ENCODE results near the gene RAD23A.
"Not testable (repeated sequence)": the region's sequence is repeated elsewhere in the genome, so short reads cannot be mapped to it uniquely, and the experiment has no call there.

The RAD23A gene

GRCh38 chr19:12945479-12946091 lies at the start of gene RAD23A:
TSS of gene RAD23A (plus strand) at chr19:12945862. CDS start at chr19:12945949, 87 bp downstream.
- DNase-seq = peak; percentile 100

DNA sequence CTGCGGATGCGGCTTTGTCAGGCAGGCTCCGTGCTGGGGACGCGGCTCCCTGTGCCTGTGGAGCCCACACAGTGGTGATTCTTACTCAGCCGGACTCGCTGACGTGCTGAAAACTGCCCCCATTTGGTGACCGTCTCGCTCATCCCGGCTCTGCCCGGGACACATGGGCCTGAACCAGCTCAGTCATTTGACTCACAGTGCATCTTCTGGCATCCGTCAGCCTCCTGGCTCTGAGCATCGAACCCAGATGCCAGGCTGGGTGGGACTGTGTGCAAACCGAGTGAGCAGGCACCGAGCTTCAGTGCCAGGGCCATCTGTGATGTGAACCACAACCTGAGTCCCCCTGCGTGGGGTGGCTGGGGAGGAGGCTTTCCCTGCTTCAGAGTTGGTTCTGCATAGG lies 49.2 kb upstream of the RAD23A start:
- no peak for DNase-seq

DNA sequence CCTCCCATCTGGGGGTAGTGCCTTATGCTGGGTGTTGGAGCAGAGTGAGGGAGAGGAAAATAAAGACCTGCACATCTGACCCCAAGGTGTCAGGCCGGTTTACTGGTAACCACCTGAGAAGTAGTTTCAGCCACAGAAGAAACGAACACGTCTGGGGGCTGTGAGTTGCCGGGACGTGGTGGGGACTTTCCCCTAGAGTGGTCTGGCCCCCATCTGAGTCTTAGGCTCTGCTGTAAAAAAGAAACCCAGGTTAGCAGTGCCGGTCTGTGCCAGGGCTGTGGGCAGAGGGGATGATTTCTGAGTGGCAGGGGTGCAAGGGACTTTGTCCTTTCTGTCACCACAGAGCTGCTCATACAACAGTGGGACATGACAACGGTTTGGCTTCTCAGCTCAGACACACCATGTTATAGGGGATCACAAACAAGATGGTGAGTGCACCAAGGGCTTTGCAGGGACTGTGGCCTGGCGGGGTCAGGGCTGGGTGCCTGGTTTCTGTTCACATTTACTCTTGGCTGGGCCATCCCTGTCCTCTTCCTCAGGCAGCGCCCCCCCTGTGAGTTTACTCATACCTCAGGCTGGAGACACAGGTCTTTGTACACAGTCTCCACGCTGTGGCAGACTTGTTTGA lies 45.7 kb upstream of the RAD23A start:
- no peak for DNase-seq

- no peak for DNase-seq
Observed at GRCh38 chr19:12907166-12907565, 38.5 kb upstream of the RAD23A start.

GRCh38 chr19:12912571-12912970 lies 33.1 kb upstream of the RAD23A start:
- DNase-seq = no peak

- no peak for DNase-seq
Observed at GRCh38 chr19:12913011-12913561, 32.6 kb upstream of the RAD23A start.

- DNase-seq = peak; percentile 61
Observed at GRCh38 chr19:12913851-12914690, 31.6 kb upstream of the RAD23A start.

GRCh38 chr19:12915860-12916259 lies 29.8 kb upstream of the RAD23A start:
- DNase-seq = not testable (repeated sequence)

- DNase-seq = no peak
Observed at GRCh38 chr19:12918253-12918652, 27.4 kb upstream of the RAD23A start.

- no peak for DNase-seq
Observed at GRCh38 chr19:12921047-12921446, 24.6 kb upstream of the RAD23A start.

GRCh38 chr19:12922959-12923358 lies 22.7 kb upstream of the RAD23A start:
- DNase-seq = no peak

DNA sequence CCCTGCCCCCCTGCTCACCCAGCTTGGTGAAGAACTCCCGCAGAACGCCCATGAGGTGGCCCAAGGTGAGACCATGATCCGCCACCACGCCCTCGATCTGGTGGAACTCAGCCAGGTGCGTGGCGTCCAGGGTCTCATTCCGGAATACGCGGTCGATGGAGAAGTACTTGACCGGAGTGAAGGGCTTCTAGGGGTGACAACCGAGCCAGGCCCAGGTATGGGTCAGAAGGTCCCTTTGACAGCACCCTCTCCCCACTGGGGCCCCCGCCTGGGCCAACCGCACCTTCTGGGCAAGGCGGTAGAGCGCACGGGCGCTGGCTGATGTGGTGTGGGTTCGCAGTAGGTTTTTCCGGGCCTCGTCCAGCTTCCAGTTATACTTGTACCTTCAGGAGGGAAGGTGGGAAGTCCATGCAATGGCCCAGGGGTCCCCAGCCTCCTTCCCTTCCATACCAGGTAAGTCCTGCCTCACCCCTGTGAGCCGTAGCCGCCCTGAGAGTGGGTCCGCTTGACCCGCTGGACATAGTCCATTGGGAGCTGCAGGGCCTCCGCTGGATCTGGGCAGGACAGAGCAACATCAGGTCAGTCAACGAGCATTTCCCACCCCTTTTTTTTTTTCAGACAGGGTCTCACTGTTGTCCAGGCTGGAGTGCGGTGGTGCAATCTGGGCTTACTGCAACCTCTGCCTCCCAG lies 20.9 kb upstream of the RAD23A start:
- DNase-seq = no peak

GRCh38 chr19:12930002-12930645 lies 15.5 kb upstream of the RAD23A start:
- DNase-seq = no peak

DNA sequence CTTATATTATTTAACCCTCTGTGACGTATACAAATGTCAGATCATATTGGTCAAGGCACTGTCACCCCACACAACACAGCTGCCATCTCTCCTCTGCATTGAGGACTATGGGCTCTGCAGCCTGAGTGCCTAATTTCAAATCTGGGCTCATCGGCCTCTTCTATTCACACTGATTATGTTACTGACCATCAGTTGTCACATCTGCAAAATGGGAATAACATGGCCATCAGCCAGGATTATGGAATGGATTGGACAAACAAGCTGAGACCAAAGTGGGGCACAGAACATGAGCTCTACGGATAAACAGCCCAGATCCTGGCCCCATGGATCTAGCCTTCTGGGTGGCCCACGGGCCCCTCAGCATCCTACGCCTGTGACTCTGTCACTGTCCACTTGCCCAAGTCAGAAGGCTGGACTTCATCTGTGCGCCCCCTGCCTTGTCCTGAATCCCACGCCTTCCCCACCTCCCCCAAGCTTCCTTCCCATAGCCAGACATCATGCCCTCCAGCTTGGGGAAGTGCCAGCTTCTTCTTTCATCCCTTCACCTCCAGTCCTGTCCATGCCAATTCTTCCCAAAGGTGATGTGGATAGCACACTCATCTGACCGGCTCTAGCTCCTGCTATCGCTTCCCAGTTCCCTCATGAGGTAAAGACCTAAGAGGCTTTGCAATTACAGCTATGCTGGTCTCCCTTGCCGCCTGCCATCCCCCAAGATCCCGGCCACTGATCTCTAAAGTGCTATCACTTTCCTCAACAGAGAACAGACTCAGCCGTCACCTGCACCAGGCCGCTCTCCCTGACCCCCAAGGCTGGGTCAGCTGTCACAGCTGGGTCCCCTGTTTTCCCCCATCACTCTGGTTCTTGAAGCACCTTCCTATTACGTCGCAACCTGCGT lies 13.0 kb upstream of the RAD23A start:
- no peak for DNase-seq

- DNase-seq = peak; percentile 94
Observed at GRCh38 chr19:12933287-12934072, 12.2 kb upstream of the RAD23A start, which contains the start of gene FARSA. TSS of gene FARSA (minus strand) at chr19:12933711. CDS start at chr19:12933696, 15 bp downstream.

GRCh38 chr19:12935071-12935470 lies 10.6 kb upstream of the RAD23A start:
- DNase-seq = no peak

DNA sequence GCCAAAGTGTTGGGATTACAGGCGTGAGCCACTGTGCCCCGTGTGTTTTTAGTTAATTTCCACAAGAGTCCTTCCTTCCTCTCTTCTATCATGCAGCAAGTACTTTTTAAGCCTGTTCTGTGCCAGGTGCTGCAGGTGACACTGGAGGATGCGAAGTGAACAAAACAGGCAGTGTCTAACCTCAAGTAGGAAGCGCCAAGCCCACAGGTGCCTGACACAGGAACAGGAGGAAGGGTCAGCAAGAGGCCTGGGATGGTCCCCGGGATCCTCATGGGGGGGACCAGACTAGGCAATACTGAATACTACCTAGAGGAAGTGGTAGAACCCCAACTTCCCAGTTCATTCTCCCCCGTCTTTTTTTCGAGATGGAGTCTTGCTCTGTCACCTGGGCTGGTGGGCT lies 9.1 kb upstream of the RAD23A start:
- DNase-seq = no peak

GRCh38 chr19:12937093-12937926 lies 8.4 kb upstream of the RAD23A start:
- peak; percentile 63 for DNase-seq
